ENCODE results near the gene ANKRD55. TPM values are rescaled to one million over a fixed set of nuclear protein-coding genes. Genes with fewer than 3 reads are reported as not detected.

Gene ANKRD55
- total and polyA plus RNA-seq, 2 donors (not counting 3 experiments of a cell fraction or from before 2014, with no cell fraction given): 1.4 to 2.1 TPM

GRCh38 chr5:56278335-56278753 lies 45.2 kb upstream of the ANKRD55 start:
- peak overlapping the region; percentile 8 for H3K9ac ChIP-seq (replicated peaks; ENCODE audit: extremely low read depth, insufficient read depth, low read length)
- CTCF ChIA-PET: interaction anchor here (1.3 to 1.7 kb wide), 2 partner anchors 560 kb away, joined by 3 to 7 read pairs; no protein-coding TSS in a partner anchor
- BruUV-seq (replicated peaks): no TSS peak
- no peak overlapping the region for H3K4me3 ChIP-seq (replicated peaks in 1 of 3; ENCODE audit: insufficient read depth in 1 of 3, low read depth in 1 of 3, low read length in 3 of 3)
- no peaks in the 10 kb centered on the region for H4K20me1 ChIP-seq (replicated peaks; ENCODE audit: control insufficient read depth, extremely low read depth, insufficient read depth, low read length)
- H3K9me1 ChIP-seq (replicated peaks; ENCODE audit: control insufficient read depth, extremely low read depth, insufficient read depth, low read length): no peaks in the 10 kb centered on the region
- dilution Hi-C loops (cut with MboI; ENCODE audit: extremely low pct_ligation_motif_present, low sequenced_read_pairs) (no loop called here), intact Hi-C loops (cut with micrococcal nuclease) (loop anchor here (2.0 to 10.0 kb wide), 3 partner anchors 202 to 540 kb away; no protein-coding TSS in a partner anchor)
- H3K4me2 ChIP-seq (ENCODE audit: insufficient read depth, low read length): no peak overlapping the region
- no peaks in the 10 kb centered on the region for H3K36me3 ChIP-seq (ENCODE audit: control insufficient read depth in 2 of 2, extremely low read depth in 1 of 2, insufficient read depth in 2 of 2, low read length in 2 of 2)
- H3K79me2 ChIP-seq (ENCODE audit: control insufficient read depth, insufficient read depth, low read length): no peaks in the 10 kb centered on the region
- no peaks in the 10 kb centered on the region for H3K9me3 ChIP-seq (replicated peaks; ENCODE audit: control insufficient read depth, insufficient read depth, low read length)
- peaks cover 50% of the 10 kb centered on the region for H3K4me1 ChIP-seq (ENCODE audit: control insufficient read depth, extremely low read depth, insufficient read depth, low read length)
- TF ChIP-seq GATA2 (IDR thresholded peaks at IDR 0.05; ENCODE audit: insufficient read depth, insufficient read length, low read depth, low read length) (no peak), JUN (IDR thresholded peaks at IDR 0.05; ENCODE audit: borderline replicate concordance, insufficient read depth, insufficient read length, low read depth) (no peak), POLR2A (IDR thresholded peaks at IDR 0.05; ENCODE audit: low read depth, low read length) (no peak), EZH2 (IDR thresholded peaks at IDR 0.05; ENCODE audit: borderline replicate concordance, low read depth, low read length, severe bottlenecking) (no peak), MAX (IDR thresholded peaks at IDR 0.05; ENCODE audit: insufficient read depth, insufficient read length) (no peak), FOS (IDR thresholded peaks at IDR 0.05; ENCODE audit: borderline replicate concordance, insufficient read depth, low read length) (no peak), MYC (IDR thresholded peaks at IDR 0.05; ENCODE audit: low read depth, low read length) (no peak), POLR2AphosphoS5 (IDR thresholded peaks at IDR 0.05; ENCODE audit: insufficient read depth, low read depth, low read length) (no peak)
- TF ChIP-seq, protein P1, sequence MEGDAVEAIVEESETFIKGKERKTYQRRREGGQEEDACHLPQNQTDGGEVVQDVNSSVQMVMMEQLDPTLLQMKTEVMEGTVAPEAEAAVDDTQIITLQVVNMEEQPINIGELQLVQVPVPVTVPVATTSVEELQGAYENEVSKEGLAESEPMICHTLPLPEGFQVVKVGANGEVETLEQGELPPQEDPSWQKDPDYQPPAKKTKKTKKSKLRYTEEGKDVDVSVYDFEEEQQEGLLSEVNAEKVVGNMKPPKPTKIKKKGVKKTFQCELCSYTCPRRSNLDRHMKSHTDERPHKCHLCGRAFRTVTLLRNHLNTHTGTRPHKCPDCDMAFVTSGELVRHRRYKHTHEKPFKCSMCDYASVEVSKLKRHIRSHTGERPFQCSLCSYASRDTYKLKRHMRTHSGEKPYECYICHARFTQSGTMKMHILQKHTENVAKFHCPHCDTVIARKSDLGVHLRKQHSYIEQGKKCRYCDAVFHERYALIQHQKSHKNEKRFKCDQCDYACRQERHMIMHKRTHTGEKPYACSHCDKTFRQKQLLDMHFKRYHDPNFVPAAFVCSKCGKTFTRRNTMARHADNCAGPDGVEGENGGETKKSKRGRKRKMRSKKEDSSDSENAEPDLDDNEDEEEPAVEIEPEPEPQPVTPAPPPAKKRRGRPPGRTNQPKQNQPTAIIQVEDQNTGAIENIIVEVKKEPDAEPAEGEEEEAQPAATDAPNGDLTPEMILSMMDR (IDR thresholded peaks at IDR 0.05; ENCODE audit: extremely low read depth in 1 of 2, insufficient read depth in 1 of 2, low read depth in 1 of 2, low read length in 2 of 2): no peak
- FAIRE-seq (no peak), DNase-seq (ENCODE audit: low read depth, low spot score) (peak; percentile 84)
- H3K27ac ChIP-seq (ENCODE audit: insufficient read depth, low read depth, low read length): peak overlapping the region; percentile 92
- peak overlapping the region; percentile 78 for H2AFZ ChIP-seq (ENCODE audit: low read depth, low read length)
- H3K27me3 ChIP-seq (ENCODE audit: control insufficient read depth in 2 of 2, insufficient read depth in 2 of 2, low read length in 2 of 2): no peaks in the 10 kb centered on the region
- POLR2A ChIA-PET: no interaction called here

All from endothelial cell of umbilical vein (primary cell).